GM20431 (cell line): Measurements from ENCODE around the gene NRF1.

Experiments used
- in situ Hi-C: fragments of 300-500 bp; cut with MseI, MboI; formaldehyde crosslinking; loops from one replicate; pipeline ENCODE4 v1.15.0; 2020; ENCODE audit warnings: low sequenced_read_pairs; ENCODE audit not compliant: unreplicated experiment

Gene NRF1

GRCh38 chr7:129719980-129720732 lies 108.6 kb downstream of the NRF1 start:
- in situ Hi-C loops = no loop called here

DNA sequence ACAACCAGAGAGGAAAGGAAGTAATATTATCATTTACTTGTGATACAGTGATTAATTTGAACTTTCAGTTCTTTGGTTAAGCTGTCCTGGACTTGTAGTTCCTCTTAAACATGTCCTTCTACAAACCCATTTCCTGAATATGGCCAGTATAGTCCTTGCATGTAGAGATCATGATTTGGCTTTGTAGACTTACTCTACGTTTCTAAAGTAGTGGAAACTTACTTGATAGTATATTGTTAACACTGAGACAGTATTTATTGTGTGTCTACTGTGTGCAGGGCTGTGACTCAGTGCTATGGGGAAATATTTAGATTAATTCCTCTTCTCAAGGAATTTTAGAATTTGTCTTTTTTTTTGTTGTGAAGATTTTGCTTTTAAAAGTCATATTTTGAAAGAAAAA lies 109.5 kb downstream of the NRF1 start:
- in situ Hi-C loops = no loop called here

GRCh38 chr7:129723679-129724078 lies 112.2 kb downstream of the NRF1 start:
- in situ Hi-C loops = no loop called here

DNA sequence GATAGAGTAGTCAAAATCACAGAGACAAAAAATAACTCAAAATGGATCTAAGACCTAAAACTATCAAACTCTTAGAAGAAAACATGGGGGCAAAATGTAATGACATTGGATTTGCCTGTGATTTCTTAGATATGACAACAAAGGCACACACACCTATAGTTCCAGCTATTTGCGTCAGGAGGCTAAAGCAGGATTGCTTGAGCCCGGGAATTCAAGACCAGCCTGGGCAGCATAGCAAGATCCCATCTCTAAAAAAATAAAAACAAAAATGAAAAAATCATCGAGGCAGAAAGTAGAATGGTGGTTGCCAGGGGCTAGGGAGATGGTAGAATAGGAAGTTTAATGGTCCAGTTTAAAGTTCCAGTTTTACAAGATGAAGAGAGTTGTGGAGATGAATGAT lies 113.3 kb downstream of the NRF1 start:
- in situ Hi-C loops = no loop called here

DNA sequence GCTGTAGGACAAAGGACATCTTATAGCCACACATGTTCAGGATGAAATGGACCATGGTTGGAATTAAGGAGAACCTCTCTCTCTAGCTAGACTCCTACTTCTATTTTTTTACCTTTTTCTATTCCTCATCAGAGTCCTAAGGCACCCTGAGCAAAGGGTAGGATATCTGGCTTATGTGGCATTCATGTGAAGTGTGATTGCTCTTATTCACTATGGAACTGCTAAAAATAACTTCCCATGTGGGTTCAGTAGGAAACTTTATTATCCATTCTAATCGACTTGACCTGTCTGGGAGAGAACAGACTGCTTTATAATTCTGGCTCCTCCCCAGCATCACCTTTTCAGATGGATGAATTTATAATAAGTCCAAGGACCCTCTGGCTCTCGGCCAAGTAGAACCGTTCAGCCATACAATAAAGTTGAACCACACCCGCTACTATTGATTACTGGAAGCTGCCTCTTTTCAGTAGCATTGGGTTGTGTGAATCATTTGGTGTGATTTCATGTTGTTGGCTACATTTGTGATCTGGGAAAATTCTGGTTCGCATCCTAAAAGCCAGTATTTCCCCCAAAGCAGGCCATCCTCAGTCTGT lies 117.5 kb downstream of the NRF1 start:
- in situ Hi-C loops = no loop called here

GRCh38 chr7:129729511-129729910 lies 118.0 kb downstream of the NRF1 start:
- in situ Hi-C loops = no loop called here

DNA sequence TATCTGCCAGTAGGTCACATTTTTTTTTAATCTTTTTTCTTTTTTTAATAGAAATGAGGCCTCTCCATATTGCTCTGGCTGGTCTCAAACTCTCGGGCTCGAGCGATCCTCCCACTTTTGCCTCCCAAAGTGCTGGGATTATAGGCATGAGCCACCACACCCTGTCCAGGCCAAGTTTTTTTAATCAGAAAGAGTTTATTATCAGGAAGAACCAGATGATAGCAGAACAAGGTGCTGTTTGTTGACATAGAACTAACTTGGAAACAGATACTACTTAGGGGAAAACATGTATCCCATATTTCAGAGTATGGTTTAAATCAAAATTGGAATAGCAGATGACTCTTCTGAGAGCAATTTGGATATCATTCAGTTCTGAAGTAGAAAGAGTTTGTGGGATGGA lies 118.6 kb downstream of the NRF1 start:
- in situ Hi-C loops = no loop called here

GRCh38 chr7:129734400-129734799 lies 122.9 kb downstream of the NRF1 start:
- in situ Hi-C loops = no loop called here

- in situ Hi-C loops = no loop called here
Measured at GRCh38 chr7:129739427-129739826, 127.9 kb downstream of the NRF1 start.

- in situ Hi-C loops = no loop called here
Measured at GRCh38 chr7:129740574-129741410, 129.3 kb downstream of the NRF1 start.

DNA sequence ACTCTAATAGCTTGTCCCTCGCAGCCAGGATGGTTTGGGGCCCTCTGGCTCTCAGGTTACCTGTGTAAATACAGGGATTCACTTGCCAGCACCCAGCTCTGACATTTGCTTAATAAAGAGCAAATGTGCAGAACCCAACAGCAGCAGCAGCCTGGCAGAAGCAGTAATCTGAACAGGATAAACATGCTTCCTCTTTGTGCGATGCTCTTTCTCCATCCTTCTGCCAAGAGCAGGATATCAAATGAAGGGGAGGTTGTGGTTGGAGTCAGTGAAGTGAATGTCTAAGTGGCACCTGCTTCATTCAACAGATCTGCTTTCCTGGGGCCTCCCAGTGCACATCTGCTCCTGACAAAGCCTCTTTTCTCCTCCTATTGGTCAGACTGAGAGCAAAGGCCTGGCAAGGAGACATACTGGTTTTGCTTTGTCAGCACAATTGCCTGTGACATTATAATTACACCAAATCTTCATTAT lies 130.3 kb downstream of the NRF1 start:
- in situ Hi-C loops = no loop called here

- in situ Hi-C loops = no loop called here
Measured at GRCh38 chr7:129742256-129742655, 130.7 kb downstream of the NRF1 start.

DNA sequence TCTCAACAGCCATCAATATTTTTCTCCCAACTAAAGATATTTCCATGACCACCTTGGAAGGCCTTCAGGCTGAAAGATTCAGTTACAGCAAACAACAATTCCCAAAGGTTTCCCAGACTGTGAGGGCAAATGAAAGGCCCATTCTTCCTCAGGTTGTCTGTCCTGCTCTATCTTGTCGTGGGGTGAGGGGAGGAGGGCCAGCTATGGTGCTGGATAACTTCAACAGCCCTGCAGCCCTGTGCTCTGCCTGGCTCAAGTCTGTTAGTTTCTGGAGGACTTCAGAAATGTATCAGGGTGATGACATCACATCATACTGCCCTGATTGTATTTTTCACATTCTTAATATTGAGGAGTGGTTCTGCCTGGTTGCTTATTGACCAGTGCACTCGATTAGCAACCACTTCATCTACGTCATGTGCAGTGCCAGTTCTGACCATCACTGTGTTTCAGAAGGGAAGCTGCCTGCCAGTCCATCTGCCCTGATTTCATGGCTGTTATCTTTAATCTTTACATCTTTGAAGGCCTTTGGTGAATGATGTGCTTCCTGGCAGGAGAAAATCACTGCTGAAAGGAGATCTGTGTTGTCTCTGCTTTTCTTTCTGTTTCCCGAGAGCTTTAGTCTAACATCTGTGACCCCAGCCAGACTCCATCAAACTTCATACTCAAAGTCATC lies 135.5 kb downstream of the NRF1 start:
- in situ Hi-C loops = no loop called here

- in situ Hi-C loops = no loop called here
Measured at GRCh38 chr7:129748356-129749109, 137.0 kb downstream of the NRF1 start.

DNA sequence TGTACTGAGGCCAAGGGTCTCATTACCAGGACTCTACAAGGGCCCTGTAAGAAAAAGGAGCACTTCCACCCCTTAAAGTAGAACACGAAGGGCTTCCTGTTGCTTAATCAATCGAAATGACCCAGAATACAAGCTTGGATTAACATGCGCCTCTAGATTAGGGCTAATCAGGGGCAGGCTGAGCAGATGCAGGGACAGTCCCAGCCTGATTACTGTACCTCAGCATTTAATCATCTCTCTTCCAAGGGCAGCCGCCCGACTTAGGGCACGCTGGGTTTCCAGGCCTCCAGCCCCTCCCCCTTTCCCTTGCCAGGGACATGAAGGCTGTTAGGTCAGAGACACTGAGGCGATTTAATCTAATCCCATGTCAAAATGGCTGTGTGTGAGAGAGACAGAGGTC lies 138.6 kb downstream of the NRF1 start:
- in situ Hi-C loops = no loop called here

- in situ Hi-C loops = no loop called here
Measured at GRCh38 chr7:129750501-129750900, 139.0 kb downstream of the NRF1 start.

- in situ Hi-C loops = no loop called here
Measured at GRCh38 chr7:129751916-129752315, 140.4 kb downstream of the NRF1 start.

GRCh38 chr7:129752760-129753159 lies 141.2 kb downstream of the NRF1 start:
- in situ Hi-C loops = no loop called here

GRCh38 chr7:129754406-129754805 lies 142.9 kb downstream of the NRF1 start:
- in situ Hi-C loops = no loop called here

- in situ Hi-C loops = no loop called here
Measured at GRCh38 chr7:129757991-129758390, 146.5 kb downstream of the NRF1 start.
